Measurements from ENCODE around the gene KIAA1958. TPM values are rescaled to one million over a fixed set of nuclear protein-coding genes. Genes with fewer than 3 reads are reported as not detected.
"Not testable (repeated sequence)": the region's sequence is repeated elsewhere in the genome, so short reads cannot be mapped to it uniquely, and the experiment has no call there.

The KIAA1958 gene
- total and polyA plus RNA-seq, 5 donors, result 0.66 to 4.4 (median 3.1) TPM

GRCh38 chr9:112642126-112642525 is 155.5 kb downstream of the KIAA1958 start:
- no peak overlapping the region for H3K4me3 ChIP-seq (ENCODE audit: low read length)
- H3K9me3 ChIP-seq (ENCODE audit: control insufficient read depth, low read length), result peaks cover 2% of the 10 kb centered on the region
- ATAC-seq (peak; percentile 39 to 81), DNase-seq (no peak)
- WGBS, result 69% methylated on average over 3 of the region's 3 CpGs
- H3K4me1 ChIP-seq (ENCODE audit: control insufficient read depth, insufficient read depth, low read length), result no peaks in the 10 kb centered on the region
- intact Hi-C loops (cut with DNase I), result no loop called here
- no peak overlapping the region for H3K27ac ChIP-seq (ENCODE audit: low read length)
- H3K27me3 ChIP-seq (ENCODE audit: control insufficient read depth, insufficient read depth), result no peaks in the 10 kb centered on the region

- intact Hi-C loops (cut with DNase I), result no loop called here
- Histone ChIP-seq H3K9me3 (ENCODE audit: control insufficient read depth, low read length) (peaks cover 2% of the 10 kb centered on the region), H3K4me1 (ENCODE audit: control insufficient read depth, insufficient read depth, low read length) (no peaks in the 10 kb centered on the region), H3K4me3 (ENCODE audit: low read length) (no peak overlapping the region), H3K27ac (ENCODE audit: low read length) (no peak overlapping the region), H3K27me3 (ENCODE audit: control insufficient read depth, insufficient read depth) (no peaks in the 10 kb centered on the region)
- DNase-seq (no peak), ATAC-seq (no peak)
- over 99% methylated on average over 3 of the region's 3 CpGs for WGBS
Measured at GRCh38 chr9:112647596-112647995, 161.0 kb downstream of the KIAA1958 start.

GRCh38 chr9:112648624-112649023 is 162.0 kb downstream of the KIAA1958 start:
- no peak for ATAC-seq
- 93% methylated on average over 1 of the region's 1 CpG for WGBS
- intact Hi-C loops (cut with DNase I), result no loop called here

GRCh38 chr9:112654282-112654681 is 167.7 kb downstream of the KIAA1958 start:
- no peaks in the 10 kb centered on the region for H3K9me3 ChIP-seq (ENCODE audit: control insufficient read depth, low read length)
- ATAC-seq (no peak), DNase-seq (no peak)
- WGBS, result 91% methylated on average over 5 of the region's 5 CpGs
- H3K4me3 ChIP-seq (ENCODE audit: low read length), result no peak overlapping the region
- no peaks in the 10 kb centered on the region for H3K4me1 ChIP-seq (ENCODE audit: control insufficient read depth, insufficient read depth, low read length)
- no peak overlapping the region for H3K27ac ChIP-seq (ENCODE audit: low read length)
- H3K27me3 ChIP-seq (ENCODE audit: control insufficient read depth, insufficient read depth), result no peaks in the 10 kb centered on the region
- intact Hi-C loops (cut with DNase I), result no loop called here

More at GRCh38 chr9:112648624-112649023, 162.0 kb downstream of the KIAA1958 start:
- H3K4me3 ChIP-seq (ENCODE audit: low read length), result no peak overlapping the region
- peaks cover 2% of the 10 kb centered on the region for H3K9me3 ChIP-seq (ENCODE audit: control insufficient read depth, low read length)
- no peaks in the 10 kb centered on the region for H3K27me3 ChIP-seq (ENCODE audit: control insufficient read depth, insufficient read depth)
- no peak overlapping the region for H3K27ac ChIP-seq (ENCODE audit: low read length)
- no peaks in the 10 kb centered on the region for H3K4me1 ChIP-seq (ENCODE audit: control insufficient read depth, insufficient read depth, low read length)
- no peak for DNase-seq

GRCh38 chr9:112655668-112656067 is 169.0 kb downstream of the KIAA1958 start:
- H3K27ac ChIP-seq (ENCODE audit: low read length), result no peak overlapping the region
- H3K4me1 ChIP-seq (ENCODE audit: control insufficient read depth, insufficient read depth, low read length), result no peaks in the 10 kb centered on the region
- H3K4me3 ChIP-seq (ENCODE audit: low read length), result no peak overlapping the region
- H3K27me3 ChIP-seq (ENCODE audit: control insufficient read depth, insufficient read depth), result no peaks in the 10 kb centered on the region
- DNase-seq, result no peak
- H3K9me3 ChIP-seq (ENCODE audit: control insufficient read depth, low read length), result no peaks in the 10 kb centered on the region
- no peak for ATAC-seq
- intact Hi-C loops (cut with DNase I), result no loop called here
- 68% methylated on average over 3 of the region's 3 CpGs for WGBS

- H3K4me1 ChIP-seq (ENCODE audit: control insufficient read depth, insufficient read depth, low read length), result no peaks in the 10 kb centered on the region
- intact Hi-C loops (cut with DNase I), result no loop called here
- ATAC-seq (no peak), DNase-seq (no peak)
- 94% methylated on average over 12 of the region's 12 CpGs for WGBS
- no peak overlapping the region for H3K4me3 ChIP-seq (ENCODE audit: low read length)
- H3K9me3 ChIP-seq (ENCODE audit: control insufficient read depth, low read length), result no peaks in the 10 kb centered on the region
- no peak overlapping the region for H3K27ac ChIP-seq (ENCODE audit: low read length)
- no peaks in the 10 kb centered on the region for H3K27me3 ChIP-seq (ENCODE audit: control insufficient read depth, insufficient read depth)
Measured at GRCh38 chr9:112659906-112660305, 173.3 kb downstream of the KIAA1958 start.

GRCh38 chr9:112663681-112664080 is 177.1 kb downstream of the KIAA1958 start:
- Histone ChIP-seq H3K4me3 (ENCODE audit: low read length) (no peak overlapping the region), H3K27me3 (ENCODE audit: control insufficient read depth, insufficient read depth) (no peaks in the 10 kb centered on the region), H3K4me1 (ENCODE audit: control insufficient read depth, insufficient read depth, low read length) (no peaks in the 10 kb centered on the region), H3K27ac (ENCODE audit: low read length) (no peak overlapping the region), H3K9me3 (ENCODE audit: control insufficient read depth, low read length) (no peaks in the 10 kb centered on the region)
- 93% methylated on average over 5 of the region's 5 CpGs for WGBS
- no peak for ATAC-seq
- intact Hi-C loops (cut with DNase I), result no loop called here
- no peak for DNase-seq

GRCh38 chr9:112664531-112664930 is 177.9 kb downstream of the KIAA1958 start:
- H3K4me1 ChIP-seq (ENCODE audit: control insufficient read depth, insufficient read depth, low read length), result no peaks in the 10 kb centered on the region
- DNase-seq (no peak), ATAC-seq (no peak)
- 89% methylated on average over 3 of the region's 3 CpGs for WGBS
- H3K4me3 ChIP-seq (ENCODE audit: low read length), result no peak overlapping the region
- intact Hi-C loops (cut with DNase I), result no loop called here
- no peak overlapping the region for H3K27ac ChIP-seq (ENCODE audit: low read length)
- no peaks in the 10 kb centered on the region for H3K27me3 ChIP-seq (ENCODE audit: control insufficient read depth, insufficient read depth)
- H3K9me3 ChIP-seq (ENCODE audit: control insufficient read depth, low read length), result no peaks in the 10 kb centered on the region

- Histone ChIP-seq H3K27ac (ENCODE audit: low read length) (no peak overlapping the region), H3K4me3 (ENCODE audit: low read length) (no peak overlapping the region), H3K27me3 (ENCODE audit: control insufficient read depth, insufficient read depth) (no peaks in the 10 kb centered on the region), H3K9me3 (ENCODE audit: control insufficient read depth, low read length) (no peaks in the 10 kb centered on the region), H3K4me1 (ENCODE audit: control insufficient read depth, insufficient read depth, low read length) (no peaks in the 10 kb centered on the region)
- no peak for ATAC-seq
- intact Hi-C loops (cut with DNase I), result no loop called here
- 75% methylated on average over 4 of the region's 4 CpGs for WGBS
- DNase-seq, result no peak
Measured at GRCh38 chr9:112665347-112665746, 178.7 kb downstream of the KIAA1958 start.

GRCh38 chr9:112669326-112669725 is 182.7 kb downstream of the KIAA1958 start:
- H3K27me3 ChIP-seq (ENCODE audit: control insufficient read depth, insufficient read depth), result no peaks in the 10 kb centered on the region
- intact Hi-C loops (cut with DNase I), result no loop called here
- no peak overlapping the region for H3K27ac ChIP-seq (ENCODE audit: low read length)
- no peak for DNase-seq
- H3K4me1 ChIP-seq (ENCODE audit: control insufficient read depth, insufficient read depth, low read length), result no peaks in the 10 kb centered on the region
- 93% methylated on average over 2 of the region's 2 CpGs for WGBS
- no peak for ATAC-seq
- H3K9me3 ChIP-seq (ENCODE audit: control insufficient read depth, low read length), result no peaks in the 10 kb centered on the region
- H3K4me3 ChIP-seq (ENCODE audit: low read length), result no peak overlapping the region

- no peak for DNase-seq
- H3K9me3 ChIP-seq (ENCODE audit: control insufficient read depth, low read length), result no peaks in the 10 kb centered on the region
- 48% methylated on average over 7 of the region's 7 CpGs for WGBS
- intact Hi-C loops (cut with DNase I), result no loop called here
- H3K4me3 ChIP-seq (ENCODE audit: low read length), result no peak overlapping the region
- no peaks in the 10 kb centered on the region for H3K27me3 ChIP-seq (ENCODE audit: control insufficient read depth, insufficient read depth)
- ATAC-seq, result no peak
- no peak overlapping the region for H3K27ac ChIP-seq (ENCODE audit: low read length)
- no peaks in the 10 kb centered on the region for H3K4me1 ChIP-seq (ENCODE audit: control insufficient read depth, insufficient read depth, low read length)
Measured at GRCh38 chr9:112670991-112671625, 184.5 kb downstream of the KIAA1958 start.

- H3K4me3 ChIP-seq (ENCODE audit: low read length); H3K27me3 ChIP-seq (ENCODE audit: control insufficient read depth, insufficient read depth); ATAC-seq; intact Hi-C loops (cut with DNase I); H3K9me3 ChIP-seq (ENCODE audit: control insufficient read depth, low read length); DNase-seq; H3K27ac ChIP-seq (ENCODE audit: low read length); H3K4me1 ChIP-seq (ENCODE audit: control insufficient read depth, insufficient read depth, low read length): not testable (repeated sequence)
- 94% methylated on average over 4 of the region's 4 CpGs for WGBS
Measured at GRCh38 chr9:112673221-112673620, 186.6 kb downstream of the KIAA1958 start.

All from right cardiac atrium (tissue), 5 donors.